Hepatocyte (in vitro differentiated cells): ENCODE measurements around the gene OTOG.

Experiments used
- CTCF ChIP-seq: fragments of 200-600 bp; sonication (generic); IDR thresholded peaks from 2 replicates; pipeline ENCODE4 v1.5.1; 2016; ENCODE audit warnings: antibody characterized with exemption, mild to moderate bottlenecking; ENCODE audit not compliant: poor library complexity
- EZH2phosphoT487 ChIP-seq: fragments of 200-600 bp; sonication (generic); IDR thresholded peaks from one replicate; pipeline ENCODE4 v1.6.1; 2018; ENCODE audit warnings: antibody characterized with exemption, mild to moderate bottlenecking, low read depth, moderate library complexity; ENCODE audit not compliant: unreplicated experiment, severe bottlenecking

GRCh38 chr11:17544181-17544622 lies 2.9 kb upstream of the OTOG start, which contains the start of gene USH1C:
- no peak for TF ChIP-seq CTCF
- TF ChIP-seq EZH2phosphoT487 = no peak
